DMS 273 treated with DMSO at 0.1 percent for 48 hours (cell line): ENCODE data around the gene CARD10.

ENCODE experiments used
- DNase-seq: peaks from one replicate; lab custom pipeline; 2025; lab: John Stamatoyannopoulos, UW

Gene CARD10

DNA sequence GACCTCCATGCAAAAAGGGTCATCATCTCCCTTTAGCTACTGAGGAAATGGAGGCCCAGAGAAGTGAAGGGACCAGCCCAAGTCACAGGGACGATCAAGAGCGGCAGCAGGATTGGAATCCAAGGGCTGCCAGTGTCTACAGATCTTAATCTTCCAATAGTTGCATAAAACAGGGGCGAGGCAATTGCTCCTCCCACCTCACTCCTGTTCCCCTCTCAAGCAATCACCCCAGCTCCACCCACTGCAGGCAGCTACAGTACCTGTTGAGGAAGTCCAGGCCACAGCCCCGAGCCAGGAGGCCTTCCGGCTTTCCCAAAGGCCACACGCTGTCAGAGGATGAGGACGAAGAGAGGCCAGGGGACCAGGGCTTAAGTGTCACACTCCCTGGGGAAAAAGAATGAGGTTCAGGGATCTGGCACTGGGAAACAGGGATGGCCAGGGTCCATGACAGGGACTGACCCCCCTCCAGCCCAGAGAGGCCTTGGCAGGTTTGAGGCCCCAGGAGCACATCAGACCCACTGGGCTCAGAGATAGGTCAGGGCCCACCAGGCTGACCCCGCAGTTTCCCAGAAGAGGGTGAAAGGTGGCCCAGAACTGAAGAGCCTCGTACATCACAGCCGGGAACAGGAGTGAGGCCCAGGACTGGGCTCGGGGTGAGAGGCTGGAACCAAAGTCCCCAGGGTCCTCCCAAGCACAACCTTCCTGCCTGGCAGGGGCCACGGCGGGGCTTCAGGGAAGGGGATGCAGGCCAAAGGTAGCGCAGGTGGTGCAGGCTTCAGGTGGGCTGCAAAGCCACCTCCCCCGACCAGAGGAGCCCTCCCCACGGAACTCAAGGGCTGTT lies 16.7 kb downstream of the CARD10 start:
- no peak for DNase-seq

DNA sequence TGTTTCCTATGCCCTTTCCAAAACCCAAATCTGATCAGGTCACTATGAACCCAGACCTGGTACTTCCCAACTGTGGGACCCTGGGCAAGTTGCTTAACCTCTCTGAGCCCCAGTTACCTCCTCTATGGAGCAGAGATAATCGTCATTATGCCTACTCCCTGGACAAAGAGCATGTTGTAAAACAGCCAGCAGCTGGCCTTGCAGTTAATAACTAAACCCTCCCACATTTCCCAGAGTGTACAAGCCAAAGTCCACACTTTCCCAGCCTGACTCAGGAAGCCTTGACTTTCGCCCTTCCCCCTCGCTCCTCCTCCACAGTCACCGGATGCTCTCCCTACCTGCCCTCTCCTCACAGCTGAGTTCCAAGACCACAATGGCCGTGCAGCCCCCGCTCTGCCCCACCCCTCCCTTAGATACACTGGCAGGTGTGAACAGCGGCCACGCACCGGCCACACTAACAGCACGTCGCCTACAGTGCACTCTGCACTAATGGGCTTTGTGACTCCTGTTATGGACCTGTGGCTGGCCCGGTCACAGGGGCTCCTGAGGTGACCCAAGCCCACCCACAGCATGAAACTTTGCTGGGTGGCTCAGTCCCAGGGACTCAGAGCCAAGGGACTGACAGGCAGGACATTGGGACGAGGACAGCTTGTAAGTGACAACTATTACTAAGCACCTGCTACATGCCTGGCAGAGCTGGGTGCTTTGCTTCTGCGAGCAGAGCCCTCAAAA lies 17.4 kb downstream of the CARD10 start:
- no peak for DNase-seq

DNA sequence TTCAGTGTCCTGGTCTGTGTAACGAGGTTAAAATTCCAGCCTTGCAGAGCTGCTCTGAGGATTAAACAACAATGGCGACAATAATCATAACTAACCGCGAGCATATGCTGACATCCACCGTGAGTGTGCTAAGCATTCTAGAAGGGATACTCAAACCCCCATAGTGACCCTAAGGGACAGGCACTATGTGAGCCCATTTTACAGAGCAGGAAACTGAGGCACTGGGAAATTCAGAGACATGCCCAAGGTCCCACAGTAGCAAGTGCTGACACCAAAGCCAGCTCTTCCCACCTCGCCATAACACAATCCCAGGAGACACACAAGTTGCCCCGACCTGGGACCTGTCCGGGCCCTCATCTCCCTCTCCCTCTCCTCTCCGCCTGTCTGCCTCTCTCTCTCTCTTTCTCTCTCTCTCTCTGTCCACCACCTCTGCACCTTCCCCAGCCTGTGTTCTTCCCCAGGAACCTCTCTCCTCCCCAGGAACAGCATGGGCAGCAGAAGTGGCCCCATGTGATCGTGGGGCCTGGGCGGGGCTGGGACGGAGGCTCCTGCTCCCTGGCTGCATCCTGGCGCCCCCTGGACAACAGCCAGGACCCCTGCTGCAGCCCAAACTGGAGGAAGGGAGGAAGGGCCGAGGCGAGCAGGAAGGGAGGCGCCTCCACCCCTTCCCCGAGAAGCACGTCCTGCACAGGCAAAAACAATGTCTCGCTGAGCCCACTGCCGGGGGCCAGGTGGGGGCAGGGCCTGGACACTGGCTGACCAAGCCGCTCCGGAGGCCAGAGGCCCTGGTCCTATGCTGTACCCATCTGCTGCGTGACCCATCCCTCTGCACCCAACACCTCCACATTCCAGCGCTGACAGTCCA lies 18.2 kb downstream of the CARD10 start:
- DNase-seq = no peak

DNA sequence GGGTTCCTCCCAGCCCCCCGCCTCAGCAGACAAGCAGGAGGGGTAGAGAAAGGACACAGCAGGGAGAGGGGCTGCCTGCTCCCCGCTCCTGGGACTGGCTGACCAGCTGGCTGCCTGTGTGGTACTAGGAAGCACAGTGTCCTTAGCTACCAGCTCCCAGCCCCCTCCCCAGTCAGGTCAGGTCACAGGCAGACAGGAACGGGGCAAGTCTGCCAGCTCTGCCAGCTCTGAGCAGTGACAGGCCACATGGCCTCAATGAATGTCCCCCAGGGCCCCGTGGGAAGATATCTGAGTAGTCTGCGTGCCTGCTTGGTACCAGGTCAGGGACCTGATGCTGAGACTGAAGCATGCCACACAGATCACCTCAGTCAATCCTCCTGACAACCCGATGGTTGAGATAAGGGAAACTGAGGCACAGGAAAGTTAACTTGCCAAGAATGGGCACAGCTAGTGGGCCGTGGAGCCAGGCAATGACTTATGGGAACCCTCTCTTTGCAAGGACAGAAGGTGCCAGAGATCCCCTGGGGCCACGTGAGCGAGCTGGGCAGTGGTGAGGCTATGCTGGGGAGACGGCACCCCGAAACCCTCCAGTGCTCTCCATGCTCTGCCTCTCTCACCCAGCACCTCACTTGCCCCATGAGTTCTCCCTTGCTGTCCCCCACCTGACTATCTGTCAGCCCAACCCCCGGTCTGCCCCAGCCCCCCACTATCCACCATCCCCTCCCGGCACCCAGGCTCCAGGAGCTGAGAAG lies 19.2 kb downstream of the CARD10 start:
- no peak for DNase-seq

DNA sequence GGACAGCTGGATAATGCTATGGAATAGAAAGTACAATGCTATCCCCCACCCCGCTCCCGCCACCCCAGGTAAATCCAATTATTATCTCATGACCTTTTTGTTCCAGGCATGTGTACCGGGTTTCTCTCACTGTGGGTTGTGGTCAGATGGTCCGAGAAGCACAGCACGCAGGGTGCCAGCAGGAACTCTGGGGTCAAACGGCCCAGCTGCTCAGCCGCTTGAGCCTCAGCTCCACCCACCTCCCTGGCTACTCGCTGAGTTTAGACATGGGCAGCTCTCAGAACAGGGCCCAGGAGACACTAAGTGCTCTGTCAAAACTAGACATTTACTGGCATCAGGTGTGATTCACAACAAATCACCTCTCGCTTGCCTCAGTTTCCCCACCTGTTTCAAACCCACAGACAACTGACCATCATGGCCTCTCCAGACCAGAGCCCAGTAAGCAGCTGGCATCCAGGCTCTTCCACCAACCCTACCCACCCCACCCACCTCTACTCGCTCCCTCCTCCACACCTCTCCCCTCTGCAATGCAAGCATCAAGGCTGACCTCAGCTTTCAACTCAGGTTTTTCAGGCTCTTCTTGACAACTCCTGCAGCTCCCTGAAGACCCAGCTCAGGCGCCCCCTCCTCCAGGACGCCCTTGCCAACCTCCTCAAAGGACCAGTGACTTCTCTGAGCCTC lies 20.0 kb downstream of the CARD10 start:
- DNase-seq = no peak

DNA sequence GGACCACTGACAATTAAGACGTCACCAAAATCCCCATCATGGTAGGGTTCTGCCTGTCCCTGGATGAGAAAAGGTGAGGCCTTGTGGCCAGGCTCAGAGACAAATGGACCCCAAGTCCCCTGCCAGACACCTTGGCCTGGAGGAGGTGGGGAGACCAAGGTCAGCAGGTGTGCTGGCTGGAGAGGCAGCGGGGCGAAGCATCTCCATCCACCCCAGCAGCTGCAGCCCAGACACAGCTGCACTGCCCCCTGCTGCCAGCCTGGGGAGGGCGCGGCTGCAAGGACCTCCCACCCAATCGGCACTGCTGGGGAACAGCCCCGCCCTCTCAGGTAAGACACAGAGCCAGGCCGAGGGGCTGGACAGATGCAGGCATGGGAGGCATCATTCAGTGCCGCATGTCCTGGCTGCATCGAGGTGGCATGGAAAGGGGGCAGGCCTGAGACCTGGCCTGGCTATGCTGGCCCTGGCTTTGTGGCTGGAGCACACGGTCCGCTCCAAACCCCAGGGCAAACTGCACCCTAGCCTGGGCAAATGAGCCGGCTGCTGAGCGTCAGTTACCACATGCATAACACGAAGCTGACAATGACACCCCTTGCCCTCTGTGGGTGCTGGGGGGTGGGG lies 20.8 kb downstream of the CARD10 start:
- DNase-seq = no peak

DNA sequence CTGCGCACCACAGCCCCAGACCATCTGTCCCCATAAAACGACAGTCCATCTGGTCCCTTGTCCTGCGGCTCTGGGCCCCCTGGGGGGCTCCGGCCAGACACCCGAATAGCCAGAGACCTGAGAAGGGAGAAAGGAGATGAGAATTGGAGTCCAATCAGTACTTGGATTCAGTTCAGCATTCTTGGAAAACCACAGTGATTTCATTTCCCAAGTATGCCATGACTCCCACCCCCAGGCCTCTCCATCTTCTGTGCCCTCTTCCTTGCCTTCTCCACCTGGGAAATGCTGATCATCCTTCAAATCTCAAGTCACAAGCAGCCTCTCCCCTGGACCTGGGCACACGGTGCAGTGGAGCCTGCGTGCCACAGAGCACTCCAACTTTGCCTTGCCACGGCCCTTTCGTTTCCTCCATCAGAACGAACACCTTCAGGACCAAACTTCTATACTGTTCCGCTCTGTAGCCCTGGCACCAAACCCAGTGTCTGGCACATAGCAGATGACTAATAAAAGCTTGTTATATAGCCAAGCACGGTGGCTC lies 22.1 kb downstream of the CARD10 start:
- DNase-seq = no peak

DNA sequence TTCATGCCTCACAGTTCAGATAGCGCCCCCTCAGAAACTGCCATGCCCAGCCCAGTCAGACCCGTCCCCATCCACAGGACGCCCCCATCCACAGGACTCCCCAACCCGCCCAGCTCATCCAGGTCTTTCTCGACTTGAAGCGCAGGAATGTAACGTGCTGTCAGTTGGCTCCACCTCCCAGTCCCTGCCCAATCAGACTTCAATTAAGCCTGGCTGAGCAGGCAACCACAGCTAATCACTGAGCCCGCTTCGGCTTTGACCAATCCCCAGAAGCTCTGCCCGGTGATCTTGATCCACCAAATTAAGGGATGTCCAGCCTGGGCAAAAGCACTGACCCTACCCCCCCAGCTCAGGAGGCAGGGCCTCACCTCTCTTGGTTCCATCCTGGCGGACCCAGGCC lies 22.6 kb downstream of the CARD10 start:
- DNase-seq = no peak

DNA sequence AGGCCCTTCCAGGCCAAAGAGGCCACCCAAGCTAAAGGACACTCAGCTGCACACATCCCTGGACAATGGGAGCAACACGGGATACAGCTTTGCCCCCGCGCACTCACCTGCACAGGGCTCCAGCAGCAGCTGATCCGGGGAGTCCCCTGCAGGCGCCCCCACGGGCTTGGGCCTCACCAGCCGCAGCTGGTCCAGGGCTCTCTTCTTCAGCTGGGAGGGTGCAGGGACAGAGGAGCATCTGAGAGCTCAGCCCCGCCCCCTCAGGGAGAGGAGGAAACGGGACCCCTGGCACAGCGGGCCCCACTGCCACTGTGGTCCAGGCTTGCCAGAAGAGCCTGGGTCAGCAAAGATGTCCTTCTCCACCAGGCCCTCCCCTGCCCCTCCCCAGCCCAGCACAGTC lies 25.2 kb downstream of the CARD10 start:
- DNase-seq = no peak

DNA sequence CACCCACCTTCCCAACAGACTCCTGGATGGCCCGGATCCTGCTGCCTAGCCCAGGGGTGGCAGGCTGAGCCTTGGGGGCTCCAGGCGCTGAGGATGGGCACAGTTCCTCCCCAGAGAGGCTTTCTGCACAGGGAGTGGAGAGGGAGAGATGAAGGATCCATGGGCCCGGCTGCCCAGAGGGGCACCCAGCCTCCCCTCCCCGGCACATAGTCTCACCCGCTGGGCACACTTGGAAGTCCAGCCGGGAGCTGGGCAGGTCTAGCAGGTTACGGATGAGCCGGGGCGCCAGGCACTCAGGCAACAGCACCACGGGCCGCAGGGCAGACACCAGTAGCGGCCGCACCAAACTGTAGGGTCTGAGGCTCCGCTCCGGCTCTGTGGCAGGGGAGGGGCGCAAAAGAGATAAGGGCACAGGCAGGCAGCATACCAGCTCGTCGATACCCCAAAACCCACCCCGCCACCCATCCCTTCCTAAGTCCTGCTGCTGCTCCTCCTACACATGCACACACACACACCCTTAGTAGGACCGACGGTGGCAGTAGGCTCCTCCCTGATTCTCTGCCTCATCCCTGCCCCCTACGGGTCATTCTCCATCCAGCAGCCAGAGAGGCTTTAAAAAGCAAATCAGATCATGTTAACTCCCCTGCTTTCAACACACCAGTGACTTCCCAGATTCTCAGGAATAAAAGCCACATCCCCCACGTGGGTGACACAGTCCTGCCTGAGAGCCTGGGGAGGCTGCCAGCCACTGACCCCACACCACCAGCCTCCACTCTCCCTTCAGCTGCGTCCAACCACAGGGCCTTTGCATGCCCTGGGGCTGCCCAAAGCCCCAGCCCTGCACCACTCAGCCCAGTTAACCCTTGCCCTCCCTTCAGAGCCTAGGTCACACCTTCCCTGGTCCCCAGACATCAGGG lies 26.5 kb downstream of the CARD10 start:
- DNase-seq = no peak

DNA sequence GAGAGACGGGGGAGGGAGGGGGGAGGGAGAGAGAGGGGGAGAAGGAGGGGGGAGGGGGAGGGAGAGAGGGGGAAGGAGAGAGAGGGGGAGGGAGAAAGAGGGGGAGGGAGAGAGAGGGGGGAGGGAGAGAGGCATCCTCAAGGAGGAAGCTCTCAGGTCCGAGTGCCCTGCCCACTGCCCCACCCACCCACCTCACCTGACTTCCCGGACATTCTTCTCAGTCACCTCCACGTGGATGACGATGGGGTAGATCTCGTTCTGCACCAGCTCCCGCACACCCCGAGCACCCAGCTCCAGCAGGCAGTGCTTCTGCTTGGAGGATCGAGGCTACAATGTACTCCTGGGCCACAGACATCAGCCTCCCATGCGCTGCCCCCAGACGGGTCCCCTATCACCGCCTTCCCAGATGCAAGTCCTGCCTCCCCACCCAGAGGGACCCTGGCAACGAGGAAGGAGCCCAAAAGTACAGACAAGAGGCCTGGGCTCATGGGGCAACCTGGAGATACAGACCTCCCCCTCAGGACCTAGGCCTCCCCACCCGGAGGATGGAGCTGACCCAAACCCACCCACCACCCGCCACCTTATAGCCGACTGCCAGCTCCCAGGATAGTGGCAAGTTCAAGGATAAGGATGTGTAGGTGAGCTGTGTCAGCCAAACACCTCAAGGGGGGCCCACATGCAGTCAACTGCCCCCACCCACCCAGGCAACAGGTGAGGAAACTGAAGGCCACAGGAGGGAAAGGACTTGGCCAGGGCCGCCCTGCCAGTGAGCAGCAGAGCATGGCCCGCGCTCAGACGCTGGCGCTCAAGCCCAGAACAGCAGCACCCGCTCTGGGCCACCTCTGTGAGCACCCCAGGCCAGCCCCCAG lies 27.4 kb downstream of the CARD10 start:
- DNase-seq = no peak

DNA sequence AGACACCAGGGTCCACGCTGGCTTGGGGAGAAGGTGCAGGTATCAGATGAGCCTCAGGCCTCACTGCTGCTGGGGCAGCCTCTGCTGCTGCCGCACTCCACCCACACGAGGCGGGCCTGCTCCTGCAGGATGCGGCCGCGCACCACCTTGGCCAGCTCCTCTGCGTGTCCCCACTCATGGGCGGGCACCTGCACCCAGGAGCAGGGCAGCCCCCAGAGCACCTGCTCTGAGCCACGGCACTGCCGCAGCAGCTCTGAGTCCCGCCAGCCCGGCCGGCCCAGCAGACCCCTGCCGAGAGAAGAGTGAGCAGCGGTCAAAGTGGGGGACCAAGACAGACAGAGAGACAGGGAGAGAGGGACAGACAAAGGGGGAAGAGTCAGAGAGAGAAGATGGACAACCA lies 28.1 kb downstream of the CARD10 start:
- DNase-seq = no peak

DNA sequence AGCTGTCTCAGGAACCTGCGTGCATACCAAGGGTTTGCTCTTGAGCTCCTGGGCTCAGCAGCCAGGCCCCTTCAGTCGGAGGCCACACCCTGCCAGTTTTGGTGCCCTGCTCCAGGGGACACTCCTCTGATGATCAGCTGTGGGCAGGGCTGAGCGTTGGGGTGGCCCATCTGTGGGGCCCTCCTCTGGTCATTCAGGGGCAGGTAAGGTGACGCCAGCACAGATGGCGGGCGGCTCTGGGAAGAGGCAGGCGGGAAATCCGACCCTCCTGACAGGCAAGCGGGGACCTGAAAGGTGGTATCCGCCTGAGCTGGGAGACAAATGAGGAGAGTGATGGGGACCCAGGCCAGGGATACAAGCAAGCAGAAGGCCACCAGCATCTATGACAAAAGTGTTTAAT lies 29.2 kb downstream of the CARD10 start:
- no peak for DNase-seq

DNA sequence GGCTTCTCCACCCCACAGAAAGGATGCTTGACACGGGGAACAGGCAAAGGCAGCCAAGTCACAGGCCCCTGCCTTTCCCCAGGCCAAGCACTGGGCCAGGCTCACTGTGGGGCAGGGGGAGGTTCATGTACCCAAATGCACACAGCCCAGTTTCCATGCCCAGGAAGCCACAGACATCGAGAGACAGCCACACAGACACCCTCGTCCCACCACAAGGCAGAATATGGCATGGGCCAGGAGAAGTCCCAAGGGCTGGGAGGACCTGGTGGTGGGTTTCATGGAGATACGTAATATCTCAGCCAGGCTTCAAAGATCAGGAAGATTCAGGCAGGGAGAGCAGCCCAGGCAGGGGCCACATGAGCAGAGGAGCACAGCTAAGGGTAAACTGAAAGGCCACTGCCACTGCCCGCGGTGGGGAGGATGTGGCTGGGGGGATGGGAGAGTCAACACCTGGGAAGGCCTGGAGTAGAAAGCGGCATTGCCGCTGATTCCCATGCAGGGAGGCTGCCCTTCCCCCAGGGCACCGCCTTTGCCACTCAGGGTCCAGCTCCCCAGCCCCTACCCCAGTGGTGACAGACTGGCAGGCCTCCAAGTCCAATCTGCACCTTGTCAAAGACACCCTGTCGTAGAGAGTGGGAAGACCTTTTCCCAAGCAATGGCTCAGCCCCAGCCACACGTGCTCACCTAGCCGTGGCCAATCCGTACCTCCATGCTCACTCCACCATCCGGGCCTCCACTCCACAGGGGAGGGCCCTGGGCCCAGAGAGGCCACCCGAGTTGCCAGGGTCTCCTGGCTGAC lies 30.7 kb downstream of the CARD10 start:
- no peak for DNase-seq

DNA sequence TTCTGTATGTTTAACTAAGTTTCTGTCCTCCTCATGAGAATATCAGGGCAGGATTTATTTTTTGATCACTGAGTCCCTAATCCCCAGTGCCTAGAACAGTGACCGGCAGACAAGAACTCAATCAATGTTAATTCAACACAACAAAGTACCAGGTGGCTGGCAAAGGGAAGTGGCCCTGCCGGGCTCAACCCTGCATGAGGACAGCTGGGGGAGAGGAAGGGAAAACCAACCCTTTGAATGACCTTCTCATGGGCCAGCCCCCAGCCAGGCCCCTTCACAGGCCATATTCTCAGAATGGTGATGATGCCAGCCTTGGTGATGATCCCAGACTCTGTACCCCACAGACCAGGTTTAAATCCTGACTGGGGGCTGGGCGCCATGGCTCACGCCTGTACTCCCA lies 31.6 kb downstream of the CARD10 start:
- no peak for DNase-seq

DNA sequence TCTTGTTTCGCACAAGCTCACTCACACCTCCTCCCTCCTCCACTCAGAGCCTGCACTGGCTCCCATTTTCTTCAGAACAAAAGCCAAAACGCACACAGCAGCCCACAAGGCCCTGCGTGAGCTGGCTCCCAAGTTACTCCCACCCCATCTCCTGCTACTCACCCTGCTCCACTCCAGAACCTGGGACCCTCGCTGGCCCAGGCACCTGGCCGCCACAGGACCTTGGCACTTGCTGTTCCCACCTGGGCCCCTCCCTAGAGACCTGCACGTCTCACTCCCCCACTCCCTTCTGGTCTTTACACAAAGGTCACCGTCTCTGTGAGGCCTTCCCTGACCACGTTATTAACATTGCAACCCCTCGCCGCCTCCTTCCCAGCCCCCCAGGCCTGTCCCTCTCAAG lies 32.1 kb downstream of the CARD10 start:
- DNase-seq = no peak

DNA sequence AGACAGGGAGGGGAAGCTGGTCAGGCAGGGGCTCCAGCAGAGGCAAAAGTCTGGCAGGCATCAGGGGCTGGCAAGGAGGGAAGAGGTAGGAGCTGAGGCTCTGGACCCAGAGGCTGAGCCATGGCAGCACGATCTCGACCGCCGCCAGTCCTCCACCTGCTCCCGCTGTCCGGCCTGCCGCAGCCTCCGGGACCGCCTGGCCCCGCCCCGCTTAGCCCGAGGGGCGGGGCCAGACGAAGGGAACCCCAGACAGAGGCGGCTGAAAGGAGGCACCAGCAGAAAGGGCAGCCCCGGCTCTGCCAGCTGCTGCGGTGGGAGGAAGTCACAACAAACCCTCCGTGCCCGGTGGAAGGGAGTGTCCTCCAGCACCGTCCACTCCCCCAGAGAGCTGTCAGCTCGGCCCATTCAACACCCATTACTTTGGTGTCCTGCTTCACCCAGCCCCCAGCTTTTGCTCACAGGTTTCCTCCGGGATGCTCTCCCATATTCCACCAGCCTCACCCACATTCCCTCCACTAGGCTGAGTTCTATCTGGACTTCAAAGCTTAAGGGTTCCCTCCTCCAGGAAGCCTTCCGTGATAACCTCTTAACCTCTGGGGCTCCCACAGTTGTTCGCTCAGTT lies 32.9 kb downstream of the CARD10 start, which contains the start of gene MFNG:
Gene MFNG, minus strand, starts transcription at position 161 of the 622 bp plus-strand sequence. CDS start 207 bp downstream, outside the sequence.
- DNase-seq = no peak
